Progenitor cell of endocrine pancreas (in vitro differentiated cells): ENCODE data around the gene TPD52L1. TPM values are rescaled to one million over a fixed set of nuclear protein-coding genes. Genes with fewer than 3 reads are reported as not detected.

Source experiments
- DNase-seq: peaks from one replicate; pipeline ENCODE4 v3.0.0; 2021; ENCODE audit warnings: low spot score; ENCODE audit not compliant: unreplicated experiment
- H3K27ac Mint-ChIP-seq: 2 replicates; pipeline ENCODE4 v1.8.0; 2021; ENCODE audit warnings: mild to moderate bottlenecking, moderate library complexity, mixed read lengths
- H3K27me3 Mint-ChIP-seq: 2 replicates; pipeline ENCODE4 v1.8.0; 2021; ENCODE audit warnings: mixed read lengths
- H3K36me3 Mint-ChIP-seq: 2 replicates; pipeline ENCODE4 v1.8.0; 2022; ENCODE audit warnings: mixed read lengths; ENCODE audit not compliant: insufficient read depth
- H3K4me1 Mint-ChIP-seq: 2 replicates; pipeline ENCODE4 v1.8.0; 2021; ENCODE audit warnings: low read depth, mixed read lengths
- H3K4me3 Mint-ChIP-seq: 2 replicates; pipeline ENCODE4 v1.8.0; 2021; ENCODE audit warnings: low read depth, mild to moderate bottlenecking, moderate library complexity, mixed read lengths
- H3K9me3 Mint-ChIP-seq: 2 replicates; pipeline ENCODE4 v1.8.0; 2021; ENCODE audit warnings: low read depth, mixed read lengths
- total RNA-seq: library from RNA; stranded (reverse); gene quantifications from 2 replicates; pipeline ENCODE4 v1.2.1, GENCODE V29; 2021
- TF ChIP-seq, protein P1 (sequence below): fragments of 200-600 bp; sonication (generic); IDR thresholded peaks from one replicate; pipeline ENCODE4 v1.5.0; 2021; ENCODE audit warnings: antibody characterized with exemption, mild to moderate bottlenecking; ENCODE audit not compliant: unreplicated experiment

Gene TPD52L1
- total RNA-seq, 1 donor from 2014 or later = 33.8 TPM

GRCh38 chr6:125211352-125211751 is 57.8 kb downstream of the TPD52L1 start:
- DNase-seq = no peak
- H3K9me3 Mint-ChIP-seq = no peaks in the 10 kb centered on the region
- H3K36me3 Mint-ChIP-seq = no peaks in the 10 kb centered on the region
- H3K27me3 Mint-ChIP-seq = no peaks in the 10 kb centered on the region
- no peak overlapping the region for H3K27ac Mint-ChIP-seq
- no peak overlapping the region for H3K4me3 Mint-ChIP-seq
- TF ChIP-seq, protein P1, sequence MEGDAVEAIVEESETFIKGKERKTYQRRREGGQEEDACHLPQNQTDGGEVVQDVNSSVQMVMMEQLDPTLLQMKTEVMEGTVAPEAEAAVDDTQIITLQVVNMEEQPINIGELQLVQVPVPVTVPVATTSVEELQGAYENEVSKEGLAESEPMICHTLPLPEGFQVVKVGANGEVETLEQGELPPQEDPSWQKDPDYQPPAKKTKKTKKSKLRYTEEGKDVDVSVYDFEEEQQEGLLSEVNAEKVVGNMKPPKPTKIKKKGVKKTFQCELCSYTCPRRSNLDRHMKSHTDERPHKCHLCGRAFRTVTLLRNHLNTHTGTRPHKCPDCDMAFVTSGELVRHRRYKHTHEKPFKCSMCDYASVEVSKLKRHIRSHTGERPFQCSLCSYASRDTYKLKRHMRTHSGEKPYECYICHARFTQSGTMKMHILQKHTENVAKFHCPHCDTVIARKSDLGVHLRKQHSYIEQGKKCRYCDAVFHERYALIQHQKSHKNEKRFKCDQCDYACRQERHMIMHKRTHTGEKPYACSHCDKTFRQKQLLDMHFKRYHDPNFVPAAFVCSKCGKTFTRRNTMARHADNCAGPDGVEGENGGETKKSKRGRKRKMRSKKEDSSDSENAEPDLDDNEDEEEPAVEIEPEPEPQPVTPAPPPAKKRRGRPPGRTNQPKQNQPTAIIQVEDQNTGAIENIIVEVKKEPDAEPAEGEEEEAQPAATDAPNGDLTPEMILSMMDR = no peak
- H3K4me1 Mint-ChIP-seq = no peaks in the 10 kb centered on the region

GRCh38 chr6:125212377-125212776 is 58.8 kb downstream of the TPD52L1 start:
- TF ChIP-seq, protein P1 = no peak
- Mint-ChIP-seq H3K36me3 (no peaks in the 10 kb centered on the region), H3K27me3 (no peaks in the 10 kb centered on the region), H3K9me3 (no peaks in the 10 kb centered on the region), H3K4me1 (no peaks in the 10 kb centered on the region), H3K4me3 (no peak overlapping the region), H3K27ac (no peak overlapping the region)
- no peak for DNase-seq

DNA sequence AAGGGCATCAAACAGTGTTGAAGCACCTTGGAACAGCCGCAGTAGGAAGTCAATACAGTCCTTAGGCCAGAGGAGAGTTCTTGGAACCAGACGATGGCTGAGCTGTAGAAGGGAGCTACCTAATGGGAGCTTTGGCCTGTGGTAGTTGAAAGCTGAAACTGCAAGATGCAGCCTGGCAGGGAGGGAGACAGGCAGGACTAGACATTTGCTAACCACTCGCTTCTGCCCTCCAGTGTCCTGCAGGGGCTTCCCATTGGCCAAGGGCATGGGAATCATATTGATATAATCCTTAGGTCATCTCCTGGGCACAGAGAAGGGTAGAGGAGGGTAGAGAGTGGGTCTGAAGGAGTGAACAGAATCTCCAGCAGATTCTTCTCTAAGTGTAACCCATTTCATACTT is 60.4 kb downstream of the TPD52L1 start:
- no peaks in the 10 kb centered on the region for H3K4me1 Mint-ChIP-seq
- TF ChIP-seq, protein P1 = no peak
- no peaks in the 10 kb centered on the region for H3K27me3 Mint-ChIP-seq
- H3K9me3 Mint-ChIP-seq = no peaks in the 10 kb centered on the region
- H3K4me3 Mint-ChIP-seq = no peak overlapping the region
- no peak for DNase-seq
- no peak overlapping the region for H3K27ac Mint-ChIP-seq
- no peaks in the 10 kb centered on the region for H3K36me3 Mint-ChIP-seq

DNA sequence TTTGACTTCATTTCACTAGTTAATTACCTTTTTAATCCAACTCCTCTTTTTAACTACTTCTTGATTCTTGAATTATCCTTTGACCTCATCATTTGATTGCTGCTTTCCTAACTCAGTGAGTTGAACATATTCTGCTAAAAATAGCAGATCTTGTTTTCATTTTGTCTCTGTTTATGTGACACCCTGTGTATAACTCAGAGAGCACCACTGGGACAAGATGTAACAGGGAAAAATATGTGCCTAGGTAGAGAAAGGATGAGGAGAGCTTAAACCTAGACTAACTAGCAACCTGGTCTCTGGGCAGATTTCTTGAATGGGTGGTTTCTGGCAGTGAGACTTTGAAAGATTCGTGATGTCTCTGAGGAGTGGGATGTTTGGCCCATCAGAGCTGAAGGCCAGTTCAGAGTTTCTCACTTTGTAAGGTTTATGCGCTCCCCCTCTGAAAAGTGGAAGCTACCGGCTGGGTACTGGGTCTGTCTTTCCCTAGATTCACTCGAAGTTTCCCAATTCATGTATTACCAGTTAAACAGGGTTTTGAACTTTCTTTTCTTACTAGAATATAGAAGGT is 61.8 kb downstream of the TPD52L1 start:
- Mint-ChIP-seq H3K4me3 (no peak overlapping the region), H3K4me1 (peaks cover 1% of the 10 kb centered on the region), H3K36me3 (no peaks in the 10 kb centered on the region), H3K27ac (no peak overlapping the region), H3K9me3 (no peaks in the 10 kb centered on the region), H3K27me3 (no peaks in the 10 kb centered on the region)
- TF ChIP-seq, protein P1 = no peak
- no peak for DNase-seq

DNA sequence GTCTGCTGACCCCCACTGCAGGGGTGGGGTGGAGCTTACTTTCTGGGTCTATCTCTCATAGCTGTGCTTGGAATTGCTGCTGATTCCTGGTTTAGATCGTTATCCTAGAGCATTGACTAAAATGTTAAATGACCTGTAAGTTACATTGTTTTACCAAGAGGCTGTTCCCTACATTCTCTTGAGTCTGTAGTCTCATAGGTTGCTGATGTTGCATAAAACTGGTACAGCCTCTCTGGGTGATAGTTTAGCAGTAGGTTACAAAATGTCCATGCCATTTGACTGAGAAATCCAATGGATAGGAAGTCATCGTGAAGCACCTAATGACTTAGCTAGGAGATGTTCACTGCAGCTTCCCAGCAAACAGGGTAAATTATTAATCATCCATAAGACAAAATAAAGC is 62.4 kb downstream of the TPD52L1 start:
- TF ChIP-seq, protein P1 = no peak
- H3K36me3 Mint-ChIP-seq = no peaks in the 10 kb centered on the region
- DNase-seq = no peak
- no peak overlapping the region for H3K27ac Mint-ChIP-seq
- H3K4me1 Mint-ChIP-seq = peaks cover 1% of the 10 kb centered on the region
- no peak overlapping the region for H3K4me3 Mint-ChIP-seq
- H3K27me3 Mint-ChIP-seq = no peaks in the 10 kb centered on the region
- H3K9me3 Mint-ChIP-seq = no peaks in the 10 kb centered on the region
